K562 (cell line): ENCODE data around the gene TMEM218.

Experiments used
- FOS ChIP-seq: IDR thresholded peaks from 3 replicates; pipeline ENCODE4 v1.6.1; 2011; ENCODE audit not compliant: insufficient read length; ENCODE audit errors: extremely low read depth
- JUND ChIP-seq, 2 experiments: IDR thresholded peaks; 2 replicates in 1 of 2; 3 replicates in 1 of 2; pipeline ENCODE4 v1.6.1; 2011; ENCODE audit warnings: borderline replicate concordance in 2 of 2, low read depth in 2 of 2, low read length in 2 of 2, improper control_type of control experiment in 1 of 2, missing biosample characterization in 1 of 2, missing genetic modification characterization in 1 of 2, missing genetic modification reagents in 1 of 2
- KLF6 ChIP-seq: fragments of 250-450 bp; sonication (Bioruptor Pico); IDR thresholded peaks from 2 replicates; pipeline ENCODE4 v1.4.0; 2020; ENCODE audit warnings: mild to moderate bottlenecking, moderate library complexity, borderline replicate concordance
- MXI1 ChIP-seq: IDR thresholded peaks from 2 replicates; pipeline ENCODE4 v1.6.1; 2011; ENCODE audit warnings: low read depth, mild to moderate bottlenecking, improper control_type of control experiment, low read length
- PCBP1 ChIP-seq: fragments of 200-400 bp; formaldehyde crosslinking; IDR thresholded peaks from 2 replicates; pipeline ENCODE4 v1.6.1; 2018; ENCODE audit warnings: mild to moderate bottlenecking, low read depth, low read length; ENCODE audit not compliant: poor library complexity, severe bottlenecking
- POLR2A ChIP-seq: fragments of 450-650 bp; conservative IDR thresholded peaks from 2 replicates; pipeline ENCODE4 v1.6.1; 2016
- SETDB1 ChIP-seq: IDR thresholded peaks from one replicate; pipeline ENCODE4 v1.6.1; 2012; ENCODE audit warnings: low read length, control low read depth, inconsistent platforms
- SMARCC2 ChIP-seq: fragments of 450-650 bp; IDR thresholded peaks from 2 replicates; pipeline ENCODE4 v1.6.1; 2017; ENCODE audit warnings: antibody characterized with exemption, moderate library complexity, mild to moderate bottlenecking, low read depth
- ZNF217 ChIP-seq: sonication (generic); formaldehyde crosslinking; IDR thresholded peaks from 2 replicates; pipeline ENCODE4 v1.8.0; 2022; ENCODE audit warnings: mild to moderate bottlenecking, missing genetic modification reagents
- TF ChIP-seq, protein P1 (sequence below): sonication (generic); formaldehyde crosslinking; IDR thresholded peaks from 2 replicates; pipeline ENCODE4 v1.8.1; 2023; ENCODE audit warnings: mild to moderate bottlenecking, missing genetic modification reagents
- TF ChIP-seq, protein P2 (sequence below): sonication (generic); formaldehyde crosslinking; IDR thresholded peaks from 2 replicates; pipeline ENCODE4 v1.8.0; 2023; ENCODE audit warnings: mild to moderate bottlenecking, missing genetic modification reagents
- TF ChIP-seq, protein P3 (sequence below), 2 experiments: fragments of 200-800 bp in 1 of 2; sonication (Bioruptor generic) in 1 of 2; sonication (generic) in 1 of 2; formaldehyde crosslinking in 1 of 2; IDR thresholded peaks in 1 of 2; conservative IDR thresholded peaks in 1 of 2; 2 replicates each; pipeline versions ENCODE4 v1.5.0 to v1.6.1; 2016 to 2020; ENCODE audit warnings: missing compliant biosample characterization in 1 of 2, missing genetic modification characterization in 1 of 2, missing genetic modification reagents in 1 of 2
- TF ChIP-seq, protein P4 (sequence below): sonication (generic); formaldehyde crosslinking; IDR thresholded peaks from 2 replicates; pipeline ENCODE4 v1.4.0; 2020; ENCODE audit warnings: mild to moderate bottlenecking, missing genetic modification reagents
- TF ChIP-seq, protein P5 (sequence below): fragments of 200-800 bp; sonication (Bioruptor generic); IDR thresholded peaks from 2 replicates; pipeline ENCODE4 v1.6.1; 2016; ENCODE audit warnings: missing genetic modification characterization, missing compliant biosample characterization

DNA sequence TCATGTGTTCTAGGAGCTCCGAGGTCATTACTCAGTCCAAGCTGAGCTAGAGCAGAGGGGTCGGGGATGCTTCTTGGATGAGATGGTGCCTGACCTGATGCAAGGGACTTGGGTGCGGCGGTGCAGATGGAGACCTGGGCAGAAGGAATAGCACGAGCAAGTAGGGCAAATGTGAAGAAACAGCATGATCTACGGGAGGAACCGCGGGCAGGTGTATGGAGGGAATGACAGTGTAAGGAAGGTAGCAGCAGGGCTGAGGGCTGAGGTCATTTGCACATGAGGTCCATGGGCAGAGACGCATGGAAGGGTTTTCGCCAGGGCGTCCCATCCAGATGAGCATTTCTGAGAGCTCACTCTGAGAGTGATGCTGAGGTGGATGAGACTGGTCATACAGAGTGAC lies 33.4 kb downstream of the TMEM218 start:
- TF ChIP-seq, protein P1, sequence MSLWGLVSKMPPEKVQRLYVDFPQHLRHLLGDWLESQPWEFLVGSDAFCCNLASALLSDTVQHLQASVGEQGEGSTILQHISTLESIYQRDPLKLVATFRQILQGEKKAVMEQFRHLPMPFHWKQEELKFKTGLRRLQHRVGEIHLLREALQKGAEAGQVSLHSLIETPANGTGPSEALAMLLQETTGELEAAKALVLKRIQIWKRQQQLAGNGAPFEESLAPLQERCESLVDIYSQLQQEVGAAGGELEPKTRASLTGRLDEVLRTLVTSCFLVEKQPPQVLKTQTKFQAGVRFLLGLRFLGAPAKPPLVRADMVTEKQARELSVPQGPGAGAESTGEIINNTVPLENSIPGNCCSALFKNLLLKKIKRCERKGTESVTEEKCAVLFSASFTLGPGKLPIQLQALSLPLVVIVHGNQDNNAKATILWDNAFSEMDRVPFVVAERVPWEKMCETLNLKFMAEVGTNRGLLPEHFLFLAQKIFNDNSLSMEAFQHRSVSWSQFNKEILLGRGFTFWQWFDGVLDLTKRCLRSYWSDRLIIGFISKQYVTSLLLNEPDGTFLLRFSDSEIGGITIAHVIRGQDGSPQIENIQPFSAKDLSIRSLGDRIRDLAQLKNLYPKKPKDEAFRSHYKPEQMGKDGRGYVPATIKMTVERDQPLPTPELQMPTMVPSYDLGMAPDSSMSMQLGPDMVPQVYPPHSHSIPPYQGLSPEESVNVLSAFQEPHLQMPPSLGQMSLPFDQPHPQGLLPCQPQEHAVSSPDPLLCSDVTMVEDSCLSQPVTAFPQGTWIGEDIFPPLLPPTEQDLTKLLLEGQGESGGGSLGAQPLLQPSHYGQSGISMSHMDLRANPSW (CRISPR knock-in tag), result no peak
- TF ChIP-seq MXI1 (no peak), FOS (no peak), PCBP1 (no peak), ZNF217 (CRISPR knock-in tag) (no peak), POLR2A (no peak), KLF6 (CRISPR knock-in tag) (no peak), SETDB1 (no peak), SMARCC2 (no peak), JUND (IDR thresholded peaks at IDR 0.05; ENCODE audit: borderline replicate concordance, low read depth, low read length) (no peak), JUND (tag; IDR thresholded peaks at IDR 0.05; ENCODE audit: borderline replicate concordance, low read depth, low read length) (no peak)
- TF ChIP-seq, protein P2, sequence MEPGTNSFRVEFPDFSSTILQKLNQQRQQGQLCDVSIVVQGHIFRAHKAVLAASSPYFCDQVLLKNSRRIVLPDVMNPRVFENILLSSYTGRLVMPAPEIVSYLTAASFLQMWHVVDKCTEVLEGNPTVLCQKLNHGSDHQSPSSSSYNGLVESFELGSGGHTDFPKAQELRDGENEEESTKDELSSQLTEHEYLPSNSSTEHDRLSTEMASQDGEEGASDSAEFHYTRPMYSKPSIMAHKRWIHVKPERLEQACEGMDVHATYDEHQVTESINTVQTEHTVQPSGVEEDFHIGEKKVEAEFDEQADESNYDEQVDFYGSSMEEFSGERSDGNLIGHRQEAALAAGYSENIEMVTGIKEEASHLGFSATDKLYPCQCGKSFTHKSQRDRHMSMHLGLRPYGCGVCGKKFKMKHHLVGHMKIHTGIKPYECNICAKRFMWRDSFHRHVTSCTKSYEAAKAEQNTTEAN (CRISPR knock-in tag), result no peak
- TF ChIP-seq, protein P3, sequence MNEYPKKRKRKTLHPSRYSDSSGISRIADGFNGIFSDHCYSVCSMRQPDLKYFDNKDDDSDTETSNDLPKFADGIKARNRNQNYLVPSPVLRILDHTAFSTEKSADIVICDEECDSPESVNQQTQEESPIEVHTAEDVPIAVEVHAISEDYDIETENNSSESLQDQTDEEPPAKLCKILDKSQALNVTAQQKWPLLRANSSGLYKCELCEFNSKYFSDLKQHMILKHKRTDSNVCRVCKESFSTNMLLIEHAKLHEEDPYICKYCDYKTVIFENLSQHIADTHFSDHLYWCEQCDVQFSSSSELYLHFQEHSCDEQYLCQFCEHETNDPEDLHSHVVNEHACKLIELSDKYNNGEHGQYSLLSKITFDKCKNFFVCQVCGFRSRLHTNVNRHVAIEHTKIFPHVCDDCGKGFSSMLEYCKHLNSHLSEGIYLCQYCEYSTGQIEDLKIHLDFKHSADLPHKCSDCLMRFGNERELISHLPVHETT (CRISPR knock-in tag; conservative IDR thresholded peaks at IDR 0.05 in 1 of 2, IDR thresholded peaks at IDR 0.05 in 1 of 2), result no peak
- TF ChIP-seq, protein P4, sequence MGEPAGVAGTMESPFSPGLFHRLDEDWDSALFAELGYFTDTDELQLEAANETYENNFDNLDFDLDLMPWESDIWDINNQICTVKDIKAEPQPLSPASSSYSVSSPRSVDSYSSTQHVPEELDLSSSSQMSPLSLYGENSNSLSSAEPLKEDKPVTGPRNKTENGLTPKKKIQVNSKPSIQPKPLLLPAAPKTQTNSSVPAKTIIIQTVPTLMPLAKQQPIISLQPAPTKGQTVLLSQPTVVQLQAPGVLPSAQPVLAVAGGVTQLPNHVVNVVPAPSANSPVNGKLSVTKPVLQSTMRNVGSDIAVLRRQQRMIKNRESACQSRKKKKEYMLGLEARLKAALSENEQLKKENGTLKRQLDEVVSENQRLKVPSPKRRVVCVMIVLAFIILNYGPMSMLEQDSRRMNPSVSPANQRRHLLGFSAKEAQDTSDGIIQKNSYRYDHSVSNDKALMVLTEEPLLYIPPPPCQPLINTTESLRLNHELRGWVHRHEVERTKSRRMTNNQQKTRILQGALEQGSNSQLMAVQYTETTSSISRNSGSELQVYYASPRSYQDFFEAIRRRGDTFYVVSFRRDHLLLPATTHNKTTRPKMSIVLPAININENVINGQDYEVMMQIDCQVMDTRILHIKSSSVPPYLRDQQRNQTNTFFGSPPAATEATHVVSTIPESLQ (CRISPR knock-in tag), result no peak
- TF ChIP-seq, protein P5, sequence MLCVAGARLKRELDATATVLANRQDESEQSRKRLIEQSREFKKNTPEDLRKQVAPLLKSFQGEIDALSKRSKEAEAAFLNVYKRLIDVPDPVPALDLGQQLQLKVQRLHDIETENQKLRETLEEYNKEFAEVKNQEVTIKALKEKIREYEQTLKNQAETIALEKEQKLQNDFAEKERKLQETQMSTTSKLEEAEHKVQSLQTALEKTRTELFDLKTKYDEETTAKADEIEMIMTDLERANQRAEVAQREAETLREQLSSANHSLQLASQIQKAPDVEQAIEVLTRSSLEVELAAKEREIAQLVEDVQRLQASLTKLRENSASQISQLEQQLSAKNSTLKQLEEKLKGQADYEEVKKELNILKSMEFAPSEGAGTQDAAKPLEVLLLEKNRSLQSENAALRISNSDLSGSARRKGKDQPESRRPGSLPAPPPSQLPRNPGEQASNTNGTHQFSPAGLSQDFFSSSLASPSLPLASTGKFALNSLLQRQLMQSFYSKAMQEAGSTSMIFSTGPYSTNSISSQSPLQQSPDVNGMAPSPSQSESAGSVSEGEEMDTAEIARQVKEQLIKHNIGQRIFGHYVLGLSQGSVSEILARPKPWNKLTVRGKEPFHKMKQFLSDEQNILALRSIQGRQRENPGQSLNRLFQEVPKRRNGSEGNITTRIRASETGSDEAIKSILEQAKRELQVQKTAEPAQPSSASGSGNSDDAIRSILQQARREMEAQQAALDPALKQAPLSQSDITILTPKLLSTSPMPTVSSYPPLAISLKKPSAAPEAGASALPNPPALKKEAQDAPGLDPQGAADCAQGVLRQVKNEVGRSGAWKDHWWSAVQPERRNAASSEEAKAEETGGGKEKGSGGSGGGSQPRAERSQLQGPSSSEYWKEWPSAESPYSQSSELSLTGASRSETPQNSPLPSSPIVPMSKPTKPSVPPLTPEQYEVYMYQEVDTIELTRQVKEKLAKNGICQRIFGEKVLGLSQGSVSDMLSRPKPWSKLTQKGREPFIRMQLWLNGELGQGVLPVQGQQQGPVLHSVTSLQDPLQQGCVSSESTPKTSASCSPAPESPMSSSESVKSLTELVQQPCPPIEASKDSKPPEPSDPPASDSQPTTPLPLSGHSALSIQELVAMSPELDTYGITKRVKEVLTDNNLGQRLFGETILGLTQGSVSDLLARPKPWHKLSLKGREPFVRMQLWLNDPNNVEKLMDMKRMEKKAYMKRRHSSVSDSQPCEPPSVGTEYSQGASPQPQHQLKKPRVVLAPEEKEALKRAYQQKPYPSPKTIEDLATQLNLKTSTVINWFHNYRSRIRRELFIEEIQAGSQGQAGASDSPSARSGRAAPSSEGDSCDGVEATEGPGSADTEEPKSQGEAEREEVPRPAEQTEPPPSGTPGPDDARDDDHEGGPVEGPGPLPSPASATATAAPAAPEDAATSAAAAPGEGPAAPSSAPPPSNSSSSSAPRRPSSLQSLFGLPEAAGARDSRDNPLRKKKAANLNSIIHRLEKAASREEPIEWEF (CRISPR knock-in tag), result no peak
